ENCODE data around the gene MSL1. TPM values are rescaled to one million over a fixed set of nuclear protein-coding genes. Genes with fewer than 3 reads are reported as not detected.

Gene MSL1
- total and polyA plus RNA-seq, 2 of the 13 experiments (the other 11 are each of a cell fraction or from before 2014, with no cell fraction given) = 63.8 to 88.5 TPM

GRCh38 chr17:40075942-40076498 is 45.8 kb upstream of the MSL1 start (continued):
- no peak for TF ChIP-seq ZNF710 (CRISPR knock-in tag; IDR thresholded peaks at IDR 0.05; ENCODE audit: borderline replicate concordance)
- no peak for TF ChIP-seq TAF15 (IDR thresholded peaks at IDR 0.05; ENCODE audit: low read depth, low read length, poor library complexity, severe bottlenecking)
- no peak for TF ChIP-seq ZNF740 (CRISPR knock-in tag; IDR thresholded peaks at IDR 0.05)
- no peak for TF ChIP-seq ZNF792 (CRISPR knock-in tag; IDR thresholded peaks at IDR 0.05)
- no peak for TF ChIP-seq ZBTB14 (CRISPR knock-in tag; IDR thresholded peaks at IDR 0.05)
- no peak for TF ChIP-seq ZBTB25 (CRISPR knock-in tag; IDR thresholded peaks at IDR 0.05)
- TF ChIP-seq ZNF30 (CRISPR knock-in tag; IDR thresholded peaks at IDR 0.05) = no peak
- TF ChIP-seq ZKSCAN5 (CRISPR knock-in tag; IDR thresholded peaks at IDR 0.05) = no peak
- TF ChIP-seq CERS6 (CRISPR knock-in tag; IDR thresholded peaks at IDR 0.05) = no peak
- no peak for TF ChIP-seq CSRNP1 (CRISPR knock-in tag; IDR thresholded peaks at IDR 0.05)
- no peak for TF ChIP-seq ZNF235 (CRISPR knock-in tag; IDR thresholded peaks at IDR 0.05; ENCODE audit: borderline replicate concordance)
- TF ChIP-seq PAXIP1 (CRISPR knock-in tag; conservative IDR thresholded peaks at IDR 0.05) = no peak
- no peak for TF ChIP-seq STAT5B (CRISPR knock-in tag; IDR thresholded peaks at IDR 0.05)
- no peak for TF ChIP-seq TCF12 (IDR thresholded peaks at IDR 0.05)
- no peak for TF ChIP-seq TCF12 (CRISPR knock-in tag; IDR thresholded peaks at IDR 0.05)
- no peak for TF ChIP-seq MXD1 (CRISPR knock-in tag; IDR thresholded peaks at IDR 0.05)
- no peak for TF ChIP-seq ZNF124 (CRISPR knock-in tag; IDR thresholded peaks at IDR 0.05)
- TF ChIP-seq NR1H2 (CRISPR knock-in tag; IDR thresholded peaks at IDR 0.05; ENCODE audit: borderline replicate concordance, low read depth) = no peak
